ENCODE measurements around the gene RALGAPA2.

GRCh38 chr20:20443504-20443903 lies 268.9 kb downstream of the RALGAPA2 start:
- TF ChIP-seq JUN (IDR thresholded peaks at IDR 0.05), result no peak
- peak; percentile 25; the same call in 1 of the 2 replicates for TF ChIP-seq USF2 (IDR thresholded peaks at IDR 0.05)
- no peak for TF ChIP-seq CTCF (IDR thresholded peaks at IDR 0.05)
- no peak for TF ChIP-seq HMGXB4 (CRISPR knock-in tag; IDR thresholded peaks at IDR 0.05; ENCODE audit: borderline replicate concordance)
- TF ChIP-seq FOSB (CRISPR knock-in tag; IDR thresholded peaks at IDR 0.05), result no peak
- no peak for TF ChIP-seq POLR2A (IDR thresholded peaks at IDR 0.05; ENCODE audit: low read length)
- no peak for TF ChIP-seq MYC (IDR thresholded peaks at IDR 0.05; ENCODE audit: borderline replicate concordance, low read length)
- TF ChIP-seq E2F6 (IDR thresholded peaks at IDR 0.05; ENCODE audit: borderline replicate concordance, low read depth), result no peak
- no peak for TF ChIP-seq RCOR1 (IDR thresholded peaks at IDR 0.05; ENCODE audit: low read depth, low read length)
- no peak for TF ChIP-seq CHD2 (IDR thresholded peaks at IDR 0.05; ENCODE audit: low read length, partially characterized antibody)
- TF ChIP-seq RAD21 (conservative IDR thresholded peaks at IDR 0.05 in 1 of 2, IDR thresholded peaks at IDR 0.05 in 1 of 2), result no peak
- TF ChIP-seq TP53 (CRISPR knock-in tag; IDR thresholded peaks at IDR 0.05), result no peak
